HFF-Myc (cell line): ENCODE measurements around the gene FANCG.

Experiments
- DNase-seq: peaks from one replicate; pipeline ENCODE4 v3.0.0-alpha.2; 2011; ENCODE audit warnings: low read depth; ENCODE audit errors: extremely low read depth
- H3K4me3 ChIP-seq: replicated peaks from 2 replicates; pipeline ENCODE4 v1.5.1; 2011; ENCODE audit warnings: low read depth, mild to moderate bottlenecking, control low read depth, low read length
- TF ChIP-seq, protein P1 (sequence below): IDR thresholded peaks from 2 replicates; pipeline ENCODE4 v1.5.1; 2012; ENCODE audit warnings: mild to moderate bottlenecking, low read depth, low read length, control low read depth; ENCODE audit errors: missing control alignments

The FANCG gene

DNA sequence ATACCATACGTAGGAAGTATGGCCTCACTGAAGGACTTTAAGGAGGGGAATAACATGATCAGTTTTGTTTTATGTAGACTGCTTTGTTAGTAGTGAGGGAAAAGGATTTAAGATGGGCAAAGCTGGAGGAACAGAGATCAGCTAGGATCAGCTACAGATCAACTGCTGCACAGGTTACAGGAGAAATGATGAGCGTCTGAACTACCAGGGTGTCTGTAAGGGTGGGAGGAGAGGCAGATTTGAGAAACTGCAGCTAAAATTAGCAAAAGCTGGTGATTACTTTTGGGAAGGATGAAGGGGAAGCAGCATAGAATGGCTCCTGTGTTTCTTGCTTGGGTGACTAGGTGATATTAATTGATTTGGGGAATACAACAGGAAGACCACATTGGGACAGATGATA lies 46.6 kb downstream of the FANCG start:
- no peak overlapping the region for H3K4me3 ChIP-seq
- TF ChIP-seq, protein P1, sequence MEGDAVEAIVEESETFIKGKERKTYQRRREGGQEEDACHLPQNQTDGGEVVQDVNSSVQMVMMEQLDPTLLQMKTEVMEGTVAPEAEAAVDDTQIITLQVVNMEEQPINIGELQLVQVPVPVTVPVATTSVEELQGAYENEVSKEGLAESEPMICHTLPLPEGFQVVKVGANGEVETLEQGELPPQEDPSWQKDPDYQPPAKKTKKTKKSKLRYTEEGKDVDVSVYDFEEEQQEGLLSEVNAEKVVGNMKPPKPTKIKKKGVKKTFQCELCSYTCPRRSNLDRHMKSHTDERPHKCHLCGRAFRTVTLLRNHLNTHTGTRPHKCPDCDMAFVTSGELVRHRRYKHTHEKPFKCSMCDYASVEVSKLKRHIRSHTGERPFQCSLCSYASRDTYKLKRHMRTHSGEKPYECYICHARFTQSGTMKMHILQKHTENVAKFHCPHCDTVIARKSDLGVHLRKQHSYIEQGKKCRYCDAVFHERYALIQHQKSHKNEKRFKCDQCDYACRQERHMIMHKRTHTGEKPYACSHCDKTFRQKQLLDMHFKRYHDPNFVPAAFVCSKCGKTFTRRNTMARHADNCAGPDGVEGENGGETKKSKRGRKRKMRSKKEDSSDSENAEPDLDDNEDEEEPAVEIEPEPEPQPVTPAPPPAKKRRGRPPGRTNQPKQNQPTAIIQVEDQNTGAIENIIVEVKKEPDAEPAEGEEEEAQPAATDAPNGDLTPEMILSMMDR: no peak
- DNase-seq: no peak

- H3K4me3 ChIP-seq: no peak overlapping the region
- TF ChIP-seq, protein P1: no peak
- no peak for DNase-seq
Observed at GRCh38 chr9:35029852-35030251, 49.9 kb downstream of the FANCG start.

DNA sequence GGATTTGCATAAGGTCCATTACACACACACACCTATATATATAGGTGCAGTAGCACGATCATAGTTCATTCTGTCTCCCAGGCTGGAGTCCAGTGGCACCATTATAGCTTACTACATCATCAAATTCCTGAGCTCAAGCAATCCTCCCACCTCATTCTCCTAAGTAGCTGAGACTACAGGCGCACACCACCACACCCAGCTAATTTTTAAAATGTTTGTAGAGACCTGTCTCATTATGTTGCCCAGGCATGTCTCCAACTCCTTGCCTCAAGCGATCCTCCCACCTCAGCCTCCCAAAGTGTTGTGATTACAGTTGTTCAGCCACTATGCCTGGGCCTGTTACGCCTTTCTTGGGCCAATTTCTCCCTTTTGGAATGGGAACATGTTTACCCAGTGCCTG lies 50.5 kb downstream of the FANCG start:
- DNase-seq: no peak
- no peak overlapping the region for H3K4me3 ChIP-seq
- TF ChIP-seq, protein P1: no peak

DNA sequence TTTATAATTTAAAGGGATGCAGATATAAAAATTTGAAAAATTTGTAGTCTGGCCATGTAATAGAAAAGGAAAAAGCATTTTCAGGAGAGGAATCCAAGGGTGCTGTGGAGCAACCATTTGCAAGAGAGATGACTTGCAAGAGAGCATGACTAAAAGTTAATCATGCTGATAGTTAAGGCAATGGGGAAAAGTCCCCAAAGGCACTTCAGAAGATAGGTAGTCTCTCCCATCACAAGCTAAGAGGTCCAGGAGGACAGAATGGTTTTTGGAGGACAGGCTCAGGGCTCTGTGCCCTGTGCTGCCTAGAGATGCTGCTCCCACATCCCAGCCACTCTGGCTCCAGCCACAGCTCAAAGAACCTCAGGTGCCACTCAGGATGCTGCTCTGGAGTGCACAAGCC lies 51.4 kb downstream of the FANCG start:
- no peak for DNase-seq
- TF ChIP-seq, protein P1: no peak
- no peak overlapping the region for H3K4me3 ChIP-seq

DNA sequence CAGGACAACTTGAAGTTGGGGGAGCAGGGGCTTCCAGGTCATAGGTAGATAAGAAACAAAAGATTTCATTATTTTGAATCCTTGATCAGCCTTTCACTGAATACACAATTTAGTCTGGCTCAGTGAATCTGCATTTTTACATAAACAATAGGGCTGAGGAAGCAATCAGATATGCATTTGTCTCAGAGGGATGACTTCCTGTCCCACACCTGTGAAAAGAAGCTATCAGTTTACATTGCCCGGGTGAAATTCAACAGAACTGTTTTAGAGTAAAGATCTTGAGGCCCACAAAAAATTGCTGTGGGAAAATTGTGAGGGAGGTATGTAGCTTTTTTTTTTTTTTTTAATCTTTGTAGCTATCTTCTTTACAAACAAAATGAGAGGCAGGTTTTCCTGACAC lies 51.9 kb downstream of the FANCG start:
- no peak overlapping the region for H3K4me3 ChIP-seq
- TF ChIP-seq, protein P1: no peak
- DNase-seq: no peak

DNA sequence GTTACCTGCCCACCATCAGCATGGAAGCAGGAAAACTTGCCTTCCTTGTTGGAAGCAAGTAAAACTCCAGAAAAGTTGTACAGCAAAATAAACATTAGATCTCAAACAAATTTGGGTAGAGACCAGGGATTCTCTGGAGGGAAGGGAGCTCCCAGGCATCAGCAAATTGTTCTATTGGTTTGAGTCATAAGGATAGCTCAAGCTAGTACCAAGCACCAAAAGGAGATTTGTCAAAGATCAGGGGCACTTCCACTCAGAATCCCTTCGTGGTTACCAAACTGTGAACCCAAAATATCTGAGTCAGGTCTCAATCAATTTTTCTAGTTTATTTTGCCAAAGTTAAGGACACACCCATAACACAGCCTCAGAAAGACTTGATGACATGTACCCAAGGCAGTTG lies 52.4 kb downstream of the FANCG start:
- DNase-seq: no peak
- H3K4me3 ChIP-seq: no peak overlapping the region
- TF ChIP-seq, protein P1: no peak

- TF ChIP-seq, protein P1: no peak
- H3K4me3 ChIP-seq: no peak overlapping the region
- DNase-seq: no peak
Observed at GRCh38 chr9:35026671-35027070, 53.1 kb downstream of the FANCG start.
